GM19463 (cell line): ENCODE results near the gene KCNH6.

Experiments
- ATAC-seq: cut with Tn5 transposase; IDR thresholded peaks from one replicate; pipeline ENCODE4 v1.9.1; 2021; ENCODE audit warnings: mild to moderate bottlenecking, moderate library complexity; ENCODE audit not compliant: unreplicated experiment

The KCNH6 gene

DNA sequence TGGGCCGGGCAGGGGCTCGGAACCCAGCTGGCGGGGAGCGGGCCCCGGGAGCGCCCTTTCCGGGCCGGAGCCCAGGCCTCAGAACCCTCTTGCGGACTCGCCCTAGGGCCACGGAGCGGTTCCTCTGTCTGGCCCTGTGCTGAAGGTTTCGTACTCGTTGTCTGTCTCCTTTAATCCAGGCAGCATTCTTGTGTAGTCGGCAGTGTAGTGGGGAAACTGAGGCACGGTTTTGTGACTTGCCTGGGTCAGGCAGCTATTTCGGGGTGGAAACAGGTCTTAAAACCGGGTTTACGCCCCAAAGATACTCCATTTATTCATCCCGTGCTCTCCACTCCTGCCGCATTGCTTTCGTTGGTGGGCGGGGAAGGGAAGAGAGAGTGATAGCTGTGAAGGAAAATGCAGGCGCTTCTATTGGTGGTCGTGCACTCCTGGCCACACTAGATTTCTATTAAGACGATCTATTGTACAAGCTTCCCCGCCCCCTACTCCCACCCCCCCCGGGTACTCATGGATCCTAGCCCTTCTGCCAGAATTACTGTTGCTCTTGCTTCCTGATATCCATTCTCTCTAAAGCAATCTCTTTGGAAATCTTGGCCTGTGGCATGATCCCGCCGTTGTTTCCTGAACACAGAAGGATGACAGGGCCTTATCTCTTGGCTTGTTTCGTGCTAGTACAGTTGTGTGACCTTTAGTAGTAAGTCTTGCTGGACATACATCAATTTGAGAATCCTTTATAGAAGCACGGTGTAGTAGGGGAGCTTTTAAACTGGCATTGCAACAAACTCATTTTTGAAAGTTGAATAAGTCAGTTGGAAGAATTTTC lies 27.9 kb downstream of the KCNH6 start:
- no peak for ATAC-seq

DNA sequence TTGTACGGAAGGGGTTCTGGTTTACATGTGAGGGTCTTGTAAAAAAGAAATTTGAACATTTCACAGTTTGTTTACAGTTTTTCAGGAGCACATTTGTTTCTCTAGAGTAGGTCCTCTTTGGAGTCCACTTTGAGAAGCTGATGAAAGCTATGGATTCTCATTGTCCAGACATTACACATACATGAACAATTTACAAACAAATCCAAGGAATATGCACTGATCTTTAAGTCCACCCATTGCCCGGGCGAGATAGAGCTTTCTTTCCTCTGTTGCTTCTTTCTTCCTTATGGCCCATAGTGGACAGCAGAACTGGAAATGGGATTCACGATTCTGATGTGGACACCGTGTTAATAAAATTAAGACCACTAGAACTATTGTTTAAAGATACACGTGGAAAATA lies 29.1 kb downstream of the KCNH6 start:
- no peak for ATAC-seq

DNA sequence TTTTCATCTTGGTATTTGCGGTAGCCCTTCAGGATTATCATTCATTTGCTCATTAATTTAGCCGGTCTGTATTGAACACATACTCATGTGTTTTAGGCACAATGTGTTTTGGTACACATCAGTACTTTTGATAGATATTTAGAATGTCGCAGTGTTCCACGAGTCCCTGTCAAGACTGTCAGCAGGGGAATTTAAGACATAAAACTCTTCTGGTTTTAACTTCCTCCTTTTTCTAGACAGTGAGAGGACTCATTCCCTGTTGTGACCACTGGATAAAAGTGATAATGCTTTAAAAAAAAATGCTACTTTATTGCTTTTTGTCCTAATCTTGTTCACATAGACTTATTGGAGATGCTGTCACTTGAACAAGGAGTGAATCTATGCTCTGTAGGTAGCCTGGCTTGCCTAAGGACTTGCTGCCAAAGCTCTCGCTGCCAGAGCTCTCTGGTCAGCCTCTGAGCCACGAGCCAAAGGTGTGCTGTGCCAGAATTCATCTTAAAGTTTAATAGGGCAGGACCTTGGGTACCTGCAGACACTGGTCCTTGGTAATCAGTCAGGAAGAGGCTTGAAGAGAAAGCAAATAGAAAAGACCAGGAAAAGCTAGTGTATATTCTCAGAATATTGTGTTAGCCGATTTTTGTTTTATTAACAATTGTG lies 32.5 kb downstream of the KCNH6 start:
- ATAC-seq, result no peak

DNA sequence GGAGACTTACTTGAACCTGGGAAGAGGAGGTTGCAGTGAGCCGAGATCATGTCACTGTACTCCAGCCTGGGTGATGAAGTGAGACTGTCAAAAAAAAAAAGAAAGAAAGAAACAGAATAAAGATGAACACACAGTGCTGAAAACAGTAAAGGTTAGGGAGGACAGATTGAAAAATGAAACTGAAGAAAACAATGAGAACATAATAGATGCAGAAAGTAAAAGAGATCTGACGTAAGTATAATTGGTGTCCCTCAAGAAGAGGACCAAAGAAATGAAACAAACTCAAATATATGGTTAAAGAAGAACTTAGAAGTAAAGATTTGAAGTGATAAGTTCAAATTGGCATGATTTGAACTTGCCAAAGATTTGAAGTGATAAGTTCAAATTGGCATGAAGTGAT lies 34.3 kb downstream of the KCNH6 start:
- no peak for ATAC-seq

DNA sequence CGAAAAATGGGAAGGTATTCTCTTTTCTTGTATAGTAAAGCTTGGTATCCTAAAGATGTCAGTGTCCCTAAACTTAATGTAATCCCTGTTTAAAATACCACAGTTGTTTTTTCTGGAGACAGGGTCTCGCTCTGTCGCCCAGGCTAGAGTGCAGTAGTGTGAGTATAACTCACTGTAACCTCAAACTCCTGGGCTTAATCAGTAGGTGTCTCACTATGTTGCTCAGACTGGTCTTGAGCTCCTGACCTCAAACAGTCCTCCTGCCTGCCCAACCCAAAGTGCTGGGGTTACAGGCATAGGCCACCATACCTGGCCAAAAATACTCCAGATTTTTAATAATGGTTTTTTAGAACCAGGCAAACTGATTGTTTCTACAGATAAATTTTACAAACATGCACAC lies 35.3 kb downstream of the KCNH6 start:
- ATAC-seq, result no peak

DNA sequence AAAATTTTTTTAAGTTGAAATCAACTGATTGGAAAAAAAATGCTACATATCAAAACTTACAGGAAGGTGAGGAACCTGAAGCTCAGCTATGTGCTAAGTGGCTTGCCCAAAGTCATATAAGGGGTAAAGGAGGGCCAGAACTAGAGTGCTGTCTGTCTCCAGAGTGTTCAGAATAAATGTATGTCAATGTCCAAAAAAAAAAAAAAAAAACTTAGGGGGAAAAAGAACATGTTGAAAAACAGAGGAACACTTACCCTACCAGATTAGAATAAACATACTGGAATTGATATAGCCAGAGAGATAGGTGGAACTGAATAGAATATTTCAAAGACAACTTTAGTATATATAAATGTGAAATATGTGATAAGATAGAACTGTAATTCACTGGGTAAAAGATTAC lies 38.7 kb downstream of the KCNH6 start:
- ATAC-seq, result no peak

DNA sequence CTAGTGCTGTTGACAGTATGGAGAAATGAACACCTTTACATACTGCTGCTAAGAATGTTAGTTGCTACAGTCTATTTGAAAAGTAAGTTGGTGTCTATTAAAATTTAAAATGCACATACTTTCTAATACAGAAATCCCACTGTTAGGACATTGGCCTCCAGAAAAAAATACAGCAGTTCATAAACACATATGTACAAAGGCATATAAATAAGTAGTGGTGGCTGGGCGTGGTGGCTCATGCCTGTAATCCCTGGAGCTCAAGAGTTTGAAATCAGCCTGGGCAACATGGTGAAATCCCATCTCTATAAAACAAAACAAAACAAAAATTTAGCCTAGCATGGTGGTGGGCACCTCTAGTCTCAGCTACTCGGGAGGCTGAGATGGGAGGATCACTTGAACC lies 40.2 kb downstream of the KCNH6 start:
- ATAC-seq, result no peak

DNA sequence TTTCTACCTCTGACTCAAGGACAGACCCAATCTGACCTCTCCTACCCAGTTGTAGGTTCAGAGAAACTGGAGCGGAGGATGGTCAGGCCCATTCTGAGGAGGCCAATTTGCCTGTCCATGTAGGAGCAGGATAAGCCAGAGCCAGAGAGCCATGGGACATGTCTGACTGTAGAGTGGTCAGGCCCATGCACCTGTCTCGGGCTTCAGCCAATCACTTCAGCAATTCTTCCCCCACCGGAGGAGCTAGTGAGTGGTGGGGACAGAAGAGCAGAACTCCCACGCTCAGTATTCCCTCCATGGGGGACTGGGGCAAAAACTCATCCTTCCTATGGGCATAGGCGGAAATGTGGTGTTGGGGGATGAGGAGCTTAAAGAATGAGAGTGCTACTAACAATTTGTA lies 41.4 kb downstream of the KCNH6 start:
- no peak for ATAC-seq

DNA sequence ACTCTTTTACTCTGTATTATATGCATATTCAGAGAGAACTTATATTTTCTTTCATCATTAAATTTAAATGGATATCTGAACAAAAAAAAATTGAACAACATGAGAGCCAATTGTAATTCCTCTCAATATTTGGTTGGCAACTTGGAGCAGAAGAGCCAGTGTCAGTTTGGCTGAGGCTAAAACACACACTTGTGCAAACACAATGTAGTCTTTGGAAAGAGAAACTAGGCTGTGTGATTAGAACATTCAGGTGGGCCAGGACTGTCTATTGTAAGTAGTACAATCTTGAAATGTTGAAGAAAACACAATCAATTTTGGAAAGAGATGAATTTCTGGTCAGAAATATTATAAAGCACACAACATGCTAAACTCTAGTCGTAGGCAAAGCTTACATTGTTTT lies 44.1 kb downstream of the KCNH6 start:
- no peak for ATAC-seq

DNA sequence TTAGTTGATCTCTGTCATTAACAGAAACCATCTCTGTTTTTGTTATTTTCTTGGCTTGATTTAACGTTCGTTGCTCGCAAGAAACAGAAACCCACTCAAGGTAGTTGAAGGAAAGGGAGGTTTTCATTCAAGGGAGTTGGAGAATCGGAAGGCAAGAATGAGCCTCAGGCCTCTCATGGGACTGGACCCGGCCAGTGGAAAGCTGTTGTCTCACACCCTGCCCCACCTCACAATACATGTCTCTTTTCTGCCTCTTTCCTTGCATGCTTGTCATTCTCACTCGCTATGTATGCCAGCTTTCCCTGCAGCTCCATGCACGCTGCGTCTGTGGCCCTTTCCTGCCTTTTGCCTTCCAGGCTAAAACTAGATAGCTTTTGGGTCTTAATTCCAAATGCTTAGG lies 45.4 kb downstream of the KCNH6 start:
- no peak for ATAC-seq

DNA sequence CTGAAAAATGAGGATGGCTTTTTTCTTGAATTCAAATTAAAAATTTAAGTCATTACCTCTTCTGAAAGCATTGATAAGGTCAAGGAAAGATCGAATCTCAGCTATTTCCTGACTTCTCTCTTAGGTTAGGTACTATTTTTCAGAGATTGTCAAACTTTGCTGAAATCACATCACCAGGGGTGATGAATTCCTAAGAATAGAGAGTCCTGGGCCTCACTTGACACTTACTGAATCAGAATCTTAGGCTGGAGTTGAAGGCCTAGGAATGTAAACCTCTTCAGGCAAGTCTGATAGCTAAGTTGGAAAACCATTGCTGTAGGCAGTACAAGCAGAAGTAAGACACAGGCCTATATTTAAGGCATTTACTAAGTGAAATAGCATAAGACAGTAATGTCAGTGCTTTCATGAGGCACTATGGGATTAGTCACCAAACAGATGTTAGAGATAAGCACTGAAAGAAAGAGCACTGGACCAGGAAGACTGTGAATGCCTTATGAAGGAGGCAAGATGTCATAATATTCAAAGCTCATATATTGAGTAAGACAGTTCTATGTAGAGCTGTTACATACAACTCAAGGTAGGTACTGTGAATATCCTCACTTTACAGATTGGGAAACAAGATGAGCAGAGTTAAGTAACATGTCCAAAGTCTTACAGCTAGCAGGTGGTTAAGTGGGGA lies 48.6 kb downstream of the KCNH6 start:
- ATAC-seq, result no peak

DNA sequence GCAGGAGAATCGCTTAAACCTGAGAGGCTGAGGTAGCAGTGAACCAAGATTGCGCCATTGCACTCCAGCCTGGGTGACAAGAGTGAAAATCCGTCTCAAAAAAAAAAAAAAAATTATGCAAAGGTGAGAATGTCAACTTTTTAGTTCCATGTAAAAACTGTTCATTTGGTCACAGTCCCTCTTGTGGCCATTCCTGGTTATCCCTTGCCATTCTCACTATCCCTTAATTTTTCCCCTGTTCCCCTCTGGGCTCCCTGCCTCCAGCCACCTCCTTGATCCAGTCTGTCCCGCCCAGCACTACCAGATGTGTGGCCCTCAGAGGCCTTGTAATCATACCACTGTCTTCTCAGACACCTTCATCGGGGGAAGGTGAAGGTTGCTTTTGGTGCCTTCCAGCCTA lies 50.5 kb downstream of the KCNH6 start:
- no peak for ATAC-seq

DNA sequence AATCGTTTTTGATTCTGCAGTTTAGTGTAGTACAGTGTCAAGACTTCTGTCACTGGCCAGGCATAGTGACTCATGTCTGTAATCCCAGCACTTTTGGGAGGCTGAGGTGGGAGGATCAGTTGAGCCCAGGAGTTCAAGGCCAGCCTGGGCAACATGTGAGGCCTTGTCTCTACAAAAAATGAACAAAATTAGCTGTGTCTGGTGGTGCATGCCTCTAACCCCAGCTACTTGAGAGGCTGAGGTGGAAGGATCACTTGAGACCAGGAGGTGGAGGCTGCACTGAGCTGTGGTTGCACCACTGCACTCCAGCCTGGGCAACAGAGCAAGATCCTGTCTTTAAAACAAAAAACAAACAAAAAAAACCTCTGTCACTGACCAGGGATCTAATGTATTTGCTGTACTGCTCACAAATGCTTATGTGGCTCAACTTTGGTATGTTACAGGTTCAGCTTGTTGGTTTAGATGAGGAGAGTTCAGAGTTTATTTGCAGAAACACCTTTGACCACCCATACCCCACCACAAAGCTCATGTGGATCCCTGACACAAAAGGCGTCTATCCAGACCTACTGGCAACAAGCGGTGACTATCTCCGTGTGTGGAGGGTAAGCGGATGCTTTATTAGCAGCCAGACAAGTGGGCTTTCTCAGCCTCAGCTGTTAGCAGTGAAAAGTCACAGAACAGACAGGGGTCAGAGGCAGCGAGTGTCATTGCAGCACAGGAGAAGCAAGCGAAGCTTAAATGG lies 55.0 kb downstream of the KCNH6 start:
- no peak for ATAC-seq

DNA sequence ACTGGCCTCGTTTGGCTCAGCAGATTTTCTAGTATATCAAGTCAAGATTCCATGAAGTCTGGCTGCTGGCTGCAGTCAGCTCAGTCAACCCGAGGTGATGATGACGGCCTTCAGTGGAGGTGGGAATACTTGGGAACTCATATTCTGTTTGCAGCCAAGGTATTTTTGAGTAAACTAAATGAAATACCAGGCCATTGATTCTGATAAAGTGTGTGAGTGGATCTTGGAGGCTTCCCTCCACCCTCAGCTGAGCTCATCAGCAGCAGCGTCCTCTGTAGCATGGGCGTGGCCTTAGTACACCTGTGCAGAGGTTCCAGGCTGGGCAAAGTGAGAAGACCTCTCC lies 55.6 kb downstream of the KCNH6 start:
- ATAC-seq, result no peak

DNA sequence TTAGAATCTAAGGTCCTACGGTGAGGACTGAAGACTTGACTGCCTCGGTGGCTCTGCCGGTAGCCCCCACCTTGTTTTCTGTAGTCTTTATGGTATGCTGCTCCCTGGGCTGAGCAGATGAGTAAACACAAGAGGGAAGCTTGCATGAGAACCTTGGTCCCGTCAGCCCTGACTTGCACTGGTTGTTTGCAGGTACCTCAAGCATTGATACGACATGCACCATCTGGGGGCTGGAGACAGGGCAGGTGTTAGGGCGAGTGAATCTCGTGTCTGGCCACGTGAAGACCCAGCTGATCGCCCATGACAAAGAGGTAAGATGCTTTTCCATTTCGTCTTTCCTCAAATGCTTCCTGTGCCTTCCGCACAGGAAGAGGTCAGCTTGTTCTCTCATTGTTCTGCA lies 56.5 kb downstream of the KCNH6 start:
- ATAC-seq, result no peak

DNA sequence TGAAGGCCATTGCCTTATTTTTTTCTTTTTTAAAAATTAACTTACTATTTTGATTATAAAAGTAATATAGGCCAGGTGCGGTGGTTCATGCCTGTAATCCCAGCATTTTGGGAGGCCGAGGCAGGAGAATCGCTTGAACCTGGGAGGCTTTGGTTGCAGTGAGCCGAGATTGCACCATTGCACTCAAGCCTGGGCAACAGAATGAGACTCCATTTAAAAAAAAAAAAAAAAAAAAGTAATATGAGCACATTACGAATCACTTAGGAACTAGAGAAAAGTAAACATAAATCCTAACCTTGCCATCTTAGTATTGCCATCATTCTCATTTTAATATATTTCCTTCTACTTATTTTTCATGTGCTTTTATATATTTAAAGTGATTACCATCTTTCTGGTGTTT lies 64.6 kb downstream of the KCNH6 start:
- no peak for ATAC-seq

DNA sequence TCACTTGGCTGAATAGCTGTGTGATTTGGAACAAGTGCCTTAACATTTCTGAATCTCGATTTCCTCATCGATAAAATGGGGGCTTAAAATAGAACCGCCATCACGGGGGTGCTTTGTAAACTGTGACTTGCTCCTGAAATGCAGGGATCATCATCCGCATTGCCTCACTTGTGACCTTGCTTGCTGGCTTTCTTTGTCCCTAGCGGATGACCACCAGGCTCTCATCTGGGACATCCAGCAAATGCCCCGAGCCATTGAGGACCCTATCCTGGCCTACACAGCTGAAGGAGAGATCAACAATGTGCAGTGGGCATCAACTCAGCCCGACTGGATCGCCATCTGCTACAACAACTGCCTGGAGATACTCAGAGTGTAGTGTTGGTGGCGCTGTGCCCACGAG lies 65.6 kb downstream of the KCNH6 start:
- no peak for ATAC-seq

DNA sequence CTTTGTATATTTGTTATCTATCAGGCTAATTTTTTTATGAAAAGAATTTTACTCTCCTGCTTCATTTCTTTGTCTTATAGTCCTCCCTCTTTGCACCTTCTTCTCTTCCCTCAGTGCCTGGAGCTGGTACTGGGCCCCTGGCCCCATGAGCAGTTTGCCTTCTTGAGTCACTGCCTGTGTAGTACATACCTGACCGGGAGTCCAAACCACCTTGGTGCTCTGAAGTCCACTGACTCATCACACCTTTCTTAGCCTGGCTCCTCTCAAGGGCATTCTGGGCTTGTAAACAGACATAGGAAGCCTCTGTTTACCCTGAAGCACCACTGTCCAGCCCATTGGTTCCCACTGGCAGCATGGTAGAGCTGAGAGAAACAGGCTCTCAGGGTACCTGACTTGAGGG lies 66.5 kb downstream of the KCNH6 start:
- no peak for ATAC-seq

DNA sequence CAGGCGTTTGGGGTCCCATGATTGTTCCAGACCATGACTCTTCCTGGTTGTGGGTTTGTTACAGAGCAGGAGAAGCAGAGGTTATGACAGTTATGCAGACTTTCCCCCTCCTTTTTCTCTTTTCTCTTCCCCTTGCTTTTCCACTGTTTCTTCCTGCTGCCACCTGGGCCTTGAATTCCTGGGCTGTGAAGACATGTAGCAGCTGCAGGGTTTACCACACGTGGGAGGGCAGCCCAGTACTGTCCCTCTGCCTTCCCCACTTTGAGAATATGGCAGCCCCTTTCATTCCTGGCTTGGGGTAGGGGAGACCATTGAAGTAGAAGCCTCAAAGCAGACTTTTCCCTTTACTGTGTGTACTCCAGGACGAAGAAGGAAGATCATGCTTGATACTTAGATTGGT lies 69.6 kb downstream of the KCNH6 start:
- no peak for ATAC-seq

DNA sequence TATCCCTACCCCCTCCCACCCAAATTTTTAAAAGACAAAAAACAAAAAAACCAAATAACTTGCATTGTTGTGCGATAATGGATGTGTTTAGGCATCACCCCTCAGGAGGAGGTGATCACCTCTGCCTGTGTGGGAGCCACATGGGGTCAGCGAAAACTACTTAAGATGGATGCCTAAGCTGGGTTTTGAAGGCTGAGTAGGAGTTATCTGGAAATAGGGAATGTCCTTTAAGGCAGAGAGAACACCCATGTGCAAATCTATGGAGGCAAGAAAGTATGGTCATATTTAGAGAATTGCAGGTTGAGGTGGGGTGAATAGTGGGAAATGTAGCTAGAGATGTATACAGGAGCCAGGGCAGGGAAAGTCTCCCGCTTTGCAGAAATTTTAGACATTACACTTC lies 72.0 kb downstream of the KCNH6 start:
- ATAC-seq, result no peak
